Astrocyte of the spinal cord (primary cell): ENCODE results near the gene DCXR.

ENCODE experiments used
- DNase-seq: peaks from one replicate; pipeline ENCODE4 v3.0.0; 2011; ENCODE audit warnings: low read depth, low spot score
- H3K4me3 ChIP-seq: 2 replicates; pipeline ENCODE4 v1.5.1; 2011; ENCODE audit warnings: low read depth, mild to moderate bottlenecking, low read length, moderate library complexity
- CTCF ChIP-seq: IDR thresholded peaks from 2 replicates; pipeline ENCODE4 v1.5.1; 2012; ENCODE audit warnings: low read depth, mild to moderate bottlenecking, low read length, inconsistent platforms
- in situ Hi-C: cut with HindIII; loops from 2 replicates; pipeline ENCODE4 v1.10.0; 2017; ENCODE audit warnings: low sequenced_read_pairs

DCXR gene

GRCh38 chr17:82015311-82015971 lies 22.1 kb downstream of the DCXR start:
- no peak overlapping the region for H3K4me3 ChIP-seq
- no peak for DNase-seq
- in situ Hi-C loops, result no loop called here
- no peak for TF ChIP-seq CTCF

GRCh38 chr17:82014971-82015310 lies 22.6 kb downstream of the DCXR start:
- H3K4me3 ChIP-seq, result no peak overlapping the region
- TF ChIP-seq CTCF, result no peak
- no peak for DNase-seq
- in situ Hi-C loops, result no loop called here

- no peak for DNase-seq
- no peak overlapping the region for H3K4me3 ChIP-seq
- no peak for TF ChIP-seq CTCF
- in situ Hi-C loops, result no loop called here
Measured at GRCh38 chr17:82014432-82014831, 23.1 kb downstream of the DCXR start.

- no peak overlapping the region for H3K4me3 ChIP-seq
- TF ChIP-seq CTCF, result no peak
- DNase-seq, result no peak
- in situ Hi-C loops, result no loop called here
Measured at GRCh38 chr17:82013772-82014321, 23.6 kb downstream of the DCXR start.

GRCh38 chr17:82013341-82013740 lies 24.2 kb downstream of the DCXR start:
- H3K4me3 ChIP-seq, result no peak overlapping the region
- no peak for TF ChIP-seq CTCF
- in situ Hi-C loops, result no loop called here
- DNase-seq, result no peak

GRCh38 chr17:82012640-82013295 lies 24.7 kb downstream of the DCXR start:
- DNase-seq, result no peak
- no peak for TF ChIP-seq CTCF
- no peak overlapping the region for H3K4me3 ChIP-seq
- in situ Hi-C loops, result no loop called here
